ENCODE measurements around the gene PMEPA1.

Gene PMEPA1

DNA sequence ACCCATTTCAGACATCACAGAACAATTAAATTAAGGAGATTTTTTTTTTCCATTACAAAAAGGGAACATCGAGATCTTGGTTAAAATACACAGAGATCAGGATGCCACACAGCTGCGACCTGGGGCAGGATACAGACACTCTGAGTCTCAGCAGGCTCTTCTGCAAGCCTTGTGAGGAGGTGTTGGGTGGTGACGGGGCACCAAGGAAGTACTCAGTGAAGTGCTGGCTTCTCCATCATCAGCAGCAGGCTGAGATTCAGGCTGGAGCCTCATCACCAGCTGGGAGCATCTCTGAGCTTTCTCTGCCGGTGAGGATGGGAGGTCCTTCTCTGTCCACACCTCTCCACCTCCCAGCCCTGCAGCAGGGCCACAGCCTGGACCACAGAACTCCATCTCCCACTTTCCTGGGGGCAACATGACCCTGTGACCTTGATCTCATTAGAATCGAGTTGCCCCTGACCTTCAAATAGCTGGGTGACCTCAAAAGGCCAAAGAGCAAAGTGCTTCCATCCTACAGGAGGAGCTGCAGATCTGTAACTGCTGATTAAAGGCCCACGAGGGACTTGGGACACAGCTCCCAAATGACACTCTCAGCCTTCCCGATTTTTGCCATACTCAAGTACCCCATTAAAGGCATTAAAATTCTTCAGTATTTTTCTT, 16.0 kb downstream of the PMEPA1 start:
- DNase-seq (ENCODE audit: low spot score): no peak

GRCh38 chr20:57693002-57693582, 16.7 kb downstream of the PMEPA1 start:
- DNase-seq (ENCODE audit: low spot score): no peak

DNA sequence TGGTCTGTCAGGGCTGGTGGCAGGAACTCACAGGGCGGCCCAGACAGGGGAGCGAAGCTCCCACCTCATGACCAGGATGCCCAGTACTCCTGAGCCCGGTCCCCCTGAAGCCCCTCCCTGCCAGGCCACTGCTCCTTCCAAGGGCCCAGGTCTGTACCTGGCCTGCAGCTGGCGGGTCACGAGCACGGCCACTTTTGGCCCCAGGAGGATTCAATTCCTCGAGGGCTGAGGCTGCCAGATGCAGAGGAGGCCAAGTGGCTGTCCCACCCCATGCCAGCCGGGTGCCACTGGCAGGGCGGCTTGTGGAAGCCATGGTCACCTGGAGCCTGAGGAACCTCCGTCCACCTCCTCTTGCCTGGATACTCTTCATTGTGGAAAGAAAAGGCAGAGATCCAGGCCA, 17.4 kb downstream of the PMEPA1 start:
- DNase-seq (ENCODE audit: low spot score): no peak

DNA sequence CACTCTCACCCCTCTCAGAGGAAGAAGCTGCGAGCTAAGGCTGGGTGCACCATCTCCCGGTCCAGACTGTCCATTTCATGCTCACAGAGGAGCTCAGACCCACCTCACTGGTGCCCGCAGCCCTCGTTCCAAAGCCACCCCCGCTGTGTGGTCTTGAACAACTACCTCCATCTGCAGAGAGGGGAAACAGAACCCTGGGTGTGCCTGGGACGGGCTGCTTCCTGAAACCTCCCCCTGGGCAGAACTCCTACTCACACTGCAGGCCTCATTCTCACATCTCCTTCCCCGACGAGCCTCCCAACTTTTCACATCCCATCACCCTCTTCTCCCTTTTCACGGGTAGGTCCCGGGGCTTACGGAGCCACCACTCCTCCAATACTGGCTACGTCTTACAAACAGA, 18.1 kb downstream of the PMEPA1 start:
- DNase-seq (ENCODE audit: low spot score): no peak

DNA sequence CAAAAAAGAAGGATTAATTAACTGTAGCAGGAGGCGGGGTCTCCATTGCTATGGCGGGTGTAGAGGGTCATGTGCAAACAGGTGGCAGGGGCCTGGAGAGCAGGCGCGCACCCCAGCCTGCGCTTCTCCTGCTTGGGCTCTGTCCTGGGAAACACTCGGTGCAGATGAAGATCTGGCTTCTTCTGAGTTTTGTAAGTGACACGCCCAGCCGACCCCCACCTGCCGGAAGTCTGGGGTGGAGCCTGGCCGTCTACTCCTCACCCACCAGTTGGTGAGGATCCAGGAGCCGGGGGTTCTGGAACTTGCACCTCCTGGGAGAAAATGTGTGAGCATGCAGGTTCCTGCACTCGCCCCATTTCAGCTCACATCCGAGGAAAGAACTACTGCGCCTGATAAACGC, 19.3 kb downstream of the PMEPA1 start:
- DNase-seq (ENCODE audit: low spot score): no peak

DNA sequence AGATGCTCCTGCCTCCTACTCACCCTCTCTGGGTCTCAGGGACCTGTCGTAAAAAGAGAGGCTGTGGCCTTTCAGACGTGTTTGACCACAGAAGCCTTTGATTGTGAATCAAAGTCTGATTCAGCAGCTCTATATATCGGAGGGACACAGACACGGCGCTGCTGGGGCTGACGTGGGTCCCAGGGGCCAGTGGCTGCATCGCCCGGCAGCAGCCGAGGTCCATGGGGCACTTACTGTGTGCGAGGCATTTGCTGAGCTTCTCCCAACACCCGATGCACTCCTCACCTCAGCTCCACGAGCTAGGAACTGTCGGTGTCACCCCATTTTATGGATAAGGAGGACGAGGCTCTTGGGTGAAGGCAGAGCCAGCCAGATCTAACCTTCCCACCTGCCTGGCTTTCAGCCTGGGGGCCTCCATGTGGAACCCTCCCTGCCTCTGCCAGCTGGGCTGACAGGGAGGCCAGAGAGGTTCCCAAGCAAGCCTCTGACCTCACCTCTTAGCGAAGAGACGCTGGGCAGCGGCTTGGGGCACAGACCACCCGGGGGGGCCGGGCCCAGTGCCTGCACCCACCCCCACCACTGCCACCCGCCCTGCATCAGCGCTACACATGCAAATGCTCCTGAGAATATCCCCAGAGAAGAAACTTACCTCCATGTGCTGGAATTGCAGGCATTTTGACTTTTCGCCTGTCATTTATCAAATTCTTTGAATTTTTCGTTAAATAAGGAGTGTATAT, 19.9 kb downstream of the PMEPA1 start:
- DNase-seq (ENCODE audit: low spot score): no peak

DNA sequence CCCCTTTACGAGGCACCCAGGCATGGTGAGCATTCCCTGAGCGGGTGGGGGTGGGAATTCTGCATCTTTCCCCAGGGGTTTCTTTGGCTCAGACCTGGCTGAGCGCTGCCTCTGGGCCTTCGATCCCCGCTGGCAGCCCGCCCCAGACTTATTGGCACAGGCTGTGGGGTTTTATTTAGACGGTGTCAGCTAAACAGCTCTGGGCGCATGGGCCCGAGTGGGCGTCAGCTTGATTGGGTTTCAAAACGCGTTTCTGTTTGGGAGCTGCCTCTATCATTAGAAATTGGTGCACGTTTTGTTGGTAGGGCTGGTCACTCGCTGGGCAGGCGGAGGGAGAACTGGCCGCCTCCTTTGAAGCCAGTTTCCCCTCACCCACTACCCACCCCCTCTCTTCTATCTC, 21.0 kb downstream of the PMEPA1 start:
- DNase-seq (ENCODE audit: low spot score): no peak

DNA sequence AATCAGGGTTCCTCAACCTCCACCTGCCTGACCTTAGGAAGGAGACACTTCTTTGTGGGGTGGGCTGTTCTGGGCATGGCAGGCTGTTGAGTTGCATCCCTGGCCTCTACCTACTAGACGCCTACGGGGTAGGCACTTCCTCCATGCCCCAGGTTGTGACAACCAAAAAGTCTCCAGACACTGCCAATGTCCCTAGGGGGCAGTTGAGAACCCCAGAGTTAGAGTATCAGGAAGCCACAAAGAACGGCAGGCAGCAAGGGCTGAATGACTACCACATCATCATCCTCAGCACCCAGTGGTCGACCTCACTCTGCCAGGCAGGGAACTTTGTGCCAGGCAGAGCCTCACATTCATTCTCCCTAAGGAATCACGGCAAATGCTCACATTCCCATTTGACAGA, 21.5 kb downstream of the PMEPA1 start:
- no peak for DNase-seq (ENCODE audit: low spot score)

DNA sequence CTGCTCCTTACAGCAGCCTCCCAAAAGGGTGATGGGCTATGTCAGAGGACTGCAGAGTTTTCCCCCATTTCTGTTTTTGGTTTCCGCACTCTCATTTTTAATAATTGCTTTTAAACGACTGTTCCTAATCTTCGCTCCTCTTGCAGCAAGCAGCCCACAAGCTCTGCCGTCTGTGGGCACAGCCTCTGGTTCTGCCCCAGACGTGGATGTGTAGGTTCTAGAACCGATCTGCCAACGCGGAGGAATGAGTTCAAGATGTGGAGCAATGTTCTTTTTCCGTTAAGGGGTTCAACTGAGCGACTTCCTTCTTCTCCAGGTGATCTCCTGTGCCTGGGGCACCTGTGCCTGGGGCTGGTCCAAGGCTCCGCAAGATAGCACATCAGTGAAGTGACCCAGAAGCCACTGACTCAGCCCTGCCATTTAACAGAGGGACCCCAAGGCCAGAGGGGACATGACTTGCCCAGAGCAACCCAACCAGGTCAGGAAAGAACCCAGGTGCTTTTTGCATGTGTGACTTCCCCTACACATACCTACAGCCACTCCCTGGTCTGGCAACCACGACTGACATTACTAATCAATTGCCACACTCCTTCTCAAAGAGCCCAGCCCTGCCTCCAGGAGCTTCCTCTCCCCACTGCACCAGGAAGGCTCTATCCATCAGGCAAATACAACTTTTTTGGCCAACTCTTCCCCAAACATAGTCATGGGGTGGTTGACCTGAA, 22.7 kb downstream of the PMEPA1 start:
- no peak for DNase-seq (ENCODE audit: low spot score)

DNA sequence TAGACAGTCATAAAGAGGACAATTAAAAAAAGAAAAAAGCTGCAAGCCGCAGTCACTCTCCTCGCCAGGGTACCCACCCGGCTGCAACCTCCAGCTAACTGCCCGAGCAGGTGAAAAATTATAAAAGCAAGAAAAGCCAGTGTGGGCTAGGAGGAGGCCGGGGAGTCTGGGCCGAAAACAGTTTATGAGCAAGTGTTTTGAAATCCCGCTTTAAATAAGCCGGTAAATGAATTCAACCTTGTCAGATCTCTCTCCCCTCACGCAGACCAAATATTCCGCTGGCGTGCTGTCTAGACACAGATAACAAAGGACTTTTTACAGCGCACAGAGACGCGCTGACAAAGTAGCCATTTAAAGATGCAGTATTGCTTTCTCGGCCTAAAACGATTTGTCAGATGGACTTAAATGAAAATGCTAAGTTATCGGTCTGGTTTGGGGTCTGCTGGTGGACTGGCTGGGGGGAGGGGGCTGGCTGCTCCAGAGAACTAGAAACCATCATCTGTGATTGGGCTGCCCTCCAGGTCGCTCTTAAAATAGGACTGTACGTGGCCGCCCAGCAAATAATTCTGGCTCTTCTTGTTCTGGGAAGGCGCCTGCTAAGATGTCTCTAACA, 24.6 kb downstream of the PMEPA1 start:
- DNase-seq (ENCODE audit: low spot score): no peak

GRCh38 chr20:57684808-57685140, 25.0 kb downstream of the PMEPA1 start:
- DNase-seq (ENCODE audit: low spot score): no peak

DNA sequence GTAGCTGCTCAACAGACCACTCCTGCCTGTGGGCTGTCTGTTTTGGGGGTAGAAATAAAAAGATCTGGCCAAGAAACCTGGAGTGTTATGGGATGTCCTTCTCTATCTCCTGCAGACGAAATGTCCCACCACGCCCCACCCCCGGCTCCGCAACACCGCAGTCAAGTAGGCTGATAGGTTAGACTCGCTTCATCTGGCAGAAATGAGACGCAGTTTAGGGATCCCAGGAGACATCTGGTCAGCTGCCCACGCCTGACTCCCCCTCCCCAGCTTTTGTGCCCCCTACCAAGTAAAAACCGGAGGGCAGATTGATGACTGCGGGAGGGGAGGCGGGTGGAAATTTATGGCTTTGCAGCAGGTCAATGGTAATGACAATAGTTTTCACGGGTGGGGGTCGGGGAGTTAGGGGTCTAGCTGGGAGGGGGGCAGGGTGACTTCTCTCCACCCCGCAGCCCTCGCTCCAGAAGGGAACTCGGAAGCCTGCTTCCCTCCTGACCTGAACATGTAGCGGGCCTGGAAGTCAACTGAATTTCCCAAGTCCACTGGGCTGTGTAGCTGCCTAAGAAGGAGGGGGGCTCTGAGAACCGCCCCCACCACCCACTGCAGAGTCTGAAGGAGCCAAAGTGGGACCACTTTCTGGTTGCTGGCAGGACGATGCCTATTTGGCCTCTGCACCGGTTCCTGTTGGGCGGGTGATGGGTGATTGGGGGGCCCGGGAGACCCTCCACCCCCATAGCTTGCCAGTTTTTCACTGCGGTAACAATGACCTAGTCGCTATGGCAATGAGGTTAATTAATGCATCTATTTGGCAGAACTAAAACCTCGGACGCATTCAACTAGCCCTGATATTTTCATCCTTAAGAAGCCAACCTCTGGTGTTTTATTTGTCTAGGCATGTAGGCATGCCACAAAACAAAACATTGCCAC, 25.7 kb downstream of the PMEPA1 start:
- DNase-seq (ENCODE audit: low spot score): no peak

GRCh38 chr20:57683287-57683686, 26.5 kb downstream of the PMEPA1 start:
- DNase-seq (ENCODE audit: low spot score): no peak

- no peak for DNase-seq (ENCODE audit: low spot score)
Measured at GRCh38 chr20:57682184-57683101, 27.4 kb downstream of the PMEPA1 start.

GRCh38 chr20:57680934-57681914, 28.6 kb downstream of the PMEPA1 start:
- no peak for DNase-seq (ENCODE audit: low spot score)

- DNase-seq (ENCODE audit: low spot score): no peak
Measured at GRCh38 chr20:57680131-57680716, 29.6 kb downstream of the PMEPA1 start.

- DNase-seq (ENCODE audit: low spot score): no peak
Measured at GRCh38 chr20:57679113-57679512, 30.7 kb downstream of the PMEPA1 start.

- no peak for DNase-seq (ENCODE audit: low spot score)
Measured at GRCh38 chr20:57678340-57678739, 31.5 kb downstream of the PMEPA1 start.

DNA sequence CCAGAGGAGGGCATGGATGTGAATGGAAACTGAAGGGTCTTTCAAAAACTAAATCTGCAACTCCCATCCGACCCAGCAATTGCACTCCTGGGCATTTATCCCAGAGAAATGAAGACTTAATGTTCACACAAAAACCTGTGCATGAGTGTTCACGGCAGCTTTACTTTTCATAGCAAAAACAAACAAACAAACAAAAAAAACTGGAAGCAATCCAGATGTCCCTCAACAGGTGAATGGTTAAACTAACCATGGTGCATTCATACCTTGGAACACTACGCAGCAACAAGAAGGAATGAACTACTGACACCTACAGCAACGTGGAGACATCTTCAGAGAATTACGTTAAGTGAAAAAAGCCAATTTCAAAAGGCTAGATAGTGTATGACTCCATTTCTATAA, 32.2 kb downstream of the PMEPA1 start:
- DNase-seq (ENCODE audit: low spot score): no peak

Measured in AG08396 (cell line).